Naive B cell (primary cell): ENCODE results near the gene CHRNA10. TPM values are rescaled to one million over a fixed set of nuclear protein-coding genes. Genes with fewer than 3 reads are reported as not detected.

Source experiments
- ATAC-seq, 2 donors: fragments of 150-1000 bp; cut with Tn5 transposase; 2 replicates each; pipeline ENCODE4 v1.10.0; 2021; ENCODE audit warnings: low read depth in 2 of 2, mild to moderate bottlenecking in 2 of 2, moderate library complexity in 2 of 2
- DNase-seq: peaks from one replicate; pipeline ENCODE4 v3.0.0; 2022
- H3K27ac Mint-ChIP-seq, 6 donors: one replicate each; pipeline ENCODE4 v1.8.0; 2020 to 2022; ENCODE audit warnings: mild to moderate bottlenecking in 6 of 6, mixed read lengths in 6 of 6, moderate library complexity in 5 of 6, inconsistent platforms in 2 of 6
- H3K27me3 Mint-ChIP-seq, 3 donors: one replicate each; pipeline ENCODE4 v1.8.0; 2021 to 2022; ENCODE audit warnings: mixed read lengths in 3 of 3, mild to moderate bottlenecking in 1 of 3
- H3K36me3 Mint-ChIP-seq, 2 donors: one replicate each; pipeline ENCODE4 v1.8.0; 2020 to 2022; ENCODE audit warnings: mixed read lengths in 2 of 2, inconsistent platforms in 1 of 2, mild to moderate bottlenecking in 1 of 2
- H3K4me1 Mint-ChIP-seq, 3 donors: one replicate each; pipeline ENCODE4 v1.8.0; 2020 to 2022; ENCODE audit warnings: mixed read lengths in 3 of 3, inconsistent platforms in 1 of 3, mild to moderate bottlenecking in 1 of 3, moderate library complexity in 1 of 3
- H3K4me3 Mint-ChIP-seq, 8 donors: one replicate each; pipeline ENCODE4 v1.8.0; 2020 to 2022; ENCODE audit warnings: mild to moderate bottlenecking in 8 of 8, mixed read lengths in 8 of 8, moderate library complexity in 8 of 8, inconsistent platforms in 2 of 8
- H3K9me3 Mint-ChIP-seq, 7 donors: one replicate each; pipeline ENCODE4 v1.8.0; 2020 to 2022; ENCODE audit warnings: mixed read lengths in 7 of 7, mild to moderate bottlenecking in 5 of 7, inconsistent platforms in 2 of 7, moderate library complexity in 1 of 7
- polyA plus RNA-seq, 6 donors: library from polyadenylated mRNA; unstranded; fragments of 300-500 nt; fragmentation: Illumina TruSeq; gene quantifications; one replicate each; pipeline ENCODE4 v1.2.3, GENCODE V29; 2021; ENCODE audit warnings: low read depth in 6 of 6

The CHRNA10 gene
- polyA plus RNA-seq, 6 donors from 2014 or later = 0.15 to 0.64 (median 0.27) TPM; not detected in 3

DNA sequence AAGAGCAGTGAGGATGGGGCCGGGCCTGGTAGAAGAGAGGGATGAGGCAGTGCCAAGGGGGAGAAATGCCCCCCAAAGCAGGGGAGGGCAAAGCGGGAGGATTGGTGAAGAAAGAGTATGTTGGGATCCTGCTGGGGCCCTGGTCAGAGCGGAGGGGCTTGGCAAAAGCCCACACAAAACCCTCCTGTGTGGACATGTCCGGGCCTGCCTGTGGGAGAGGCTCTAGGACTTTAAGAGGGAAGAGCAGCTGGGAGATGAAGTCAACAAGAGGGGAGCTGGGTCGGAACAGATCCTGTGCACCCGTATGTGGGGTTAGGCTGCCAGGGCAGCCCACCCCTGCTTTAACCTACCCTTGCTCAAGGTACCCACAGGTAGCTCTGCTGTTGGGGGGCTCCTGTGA is 55.2 kb downstream of the CHRNA10 start:
- Mint-ChIP-seq H3K36me3 (no peaks in the 10 kb centered on the region), H3K27ac (peak overlapping the region in 1 of 6 donors; percentile 93), H3K4me1 (peaks cover 13 to 15% (median 13%) of the 10 kb centered on the region in 3 donors), H3K9me3 (peaks cover 0 to 9% (median 4%) of the 10 kb centered on the region in 7 donors), H3K4me3 (no peak overlapping the region), H3K27me3 (peaks cover 5 to 10% (median 9%) of the 10 kb centered on the region in 3 donors)
- no peak for DNase-seq
- ATAC-seq = no peak

Other genes starting within 250 kb of the CHRNA10 start
- gene ART5, start 29.4 kb downstream of the CHRNA10 start, polyA plus RNA-seq = not detected
- not detected for gene ART1, start 26.3 kb downstream of the CHRNA10 start, polyA plus RNA-seq
- 10 to 100 TPM; 29.4 to 57.0 (median 38.7) TPM for gene NUP98, start 126.2 kb upstream of the CHRNA10 start, polyA plus RNA-seq
- 10 to 100 TPM; 16.6 to 29.1 (median 19.3) TPM for gene PGAP2, start 137.2 kb upstream of the CHRNA10 start, polyA plus RNA-seq
- gene RHOG, start 169.6 kb upstream of the CHRNA10 start, polyA plus RNA-seq = 100 to 1,000 TPM in 5 of 6 donors, 10 to 100 TPM in 1; 88.9 to 144 (median 117) TPM
- 10 to 100 TPM; 29.1 to 51.9 (median 35.0) TPM for gene STIM1, start 184.3 kb upstream of the CHRNA10 start, polyA plus RNA-seq